Hippocampal formation (tissue), 2 donors: ENCODE results near the gene HNRNPF.
A peak's percentile ranks its signal among the peaks of the same experiment; 100 is the strongest.
"Not testable (repeated sequence)": the region's sequence is repeated elsewhere in the genome, so short reads cannot be mapped to it uniquely, and the experiment has no call there.

Experiments
- DNase-seq, 2 donors: peaks; one replicate each; lab custom pipeline; 2025; lab: John Stamatoyannopoulos, UW

Gene HNRNPF, protein sequence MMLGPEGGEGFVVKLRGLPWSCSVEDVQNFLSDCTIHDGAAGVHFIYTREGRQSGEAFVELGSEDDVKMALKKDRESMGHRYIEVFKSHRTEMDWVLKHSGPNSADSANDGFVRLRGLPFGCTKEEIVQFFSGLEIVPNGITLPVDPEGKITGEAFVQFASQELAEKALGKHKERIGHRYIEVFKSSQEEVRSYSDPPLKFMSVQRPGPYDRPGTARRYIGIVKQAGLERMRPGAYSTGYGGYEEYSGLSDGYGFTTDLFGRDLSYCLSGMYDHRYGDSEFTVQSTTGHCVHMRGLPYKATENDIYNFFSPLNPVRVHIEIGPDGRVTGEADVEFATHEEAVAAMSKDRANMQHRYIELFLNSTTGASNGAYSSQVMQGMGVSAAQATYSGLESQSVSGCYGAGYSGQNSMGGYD

GRCh38 chr10:43408710-43409384, at the start of gene HNRNPF:
Gene HNRNPF (minus strand): TSS chr10:43409186. CDS start chr10:43387884, 21,302 bp downstream.
- DNase-seq: peak; percentile 93 to 94

- no peak for DNase-seq
Observed at GRCh38 chr10:43458227-43458626, 49.2 kb upstream of the HNRNPF start.

GRCh38 chr10:43456561-43456960, 47.6 kb upstream of the HNRNPF start:
- DNase-seq: not testable (repeated sequence)

- not testable (repeated sequence) for DNase-seq
Observed at GRCh38 chr10:43454025-43454424, 45.0 kb upstream of the HNRNPF start.

GRCh38 chr10:43453266-43453831, 44.4 kb upstream of the HNRNPF start:
- no peak for DNase-seq

DNA sequence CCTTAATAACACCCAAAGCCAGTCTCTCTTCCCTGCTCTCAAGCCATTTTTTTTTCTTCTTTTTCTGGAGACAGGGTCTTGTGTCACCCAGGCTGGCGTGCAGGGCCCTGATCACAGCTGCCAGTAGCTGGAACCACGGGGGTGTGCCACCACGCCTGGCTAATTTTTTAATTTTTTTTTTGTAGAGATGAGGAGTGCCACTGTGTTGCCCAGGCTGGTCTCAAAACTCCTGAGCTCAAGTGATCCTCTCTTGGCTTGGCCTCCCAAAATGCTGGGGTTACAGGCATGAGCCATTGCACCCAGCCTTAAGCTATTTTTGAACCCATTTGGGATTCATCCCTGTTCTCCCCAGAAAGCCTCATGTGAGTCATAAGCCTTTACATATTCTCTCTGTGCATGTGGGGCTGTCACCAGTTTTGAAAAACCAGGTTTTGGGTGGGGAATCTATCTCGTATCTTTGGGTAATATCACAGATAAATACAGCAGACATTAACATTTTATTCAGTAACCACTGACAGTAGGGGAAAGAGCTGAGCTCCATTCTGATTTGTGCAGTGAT, 43.4 kb upstream of the HNRNPF start:
- no peak for DNase-seq

- DNase-seq: no peak
Observed at GRCh38 chr10:43448742-43449141, 39.8 kb upstream of the HNRNPF start.

DNA sequence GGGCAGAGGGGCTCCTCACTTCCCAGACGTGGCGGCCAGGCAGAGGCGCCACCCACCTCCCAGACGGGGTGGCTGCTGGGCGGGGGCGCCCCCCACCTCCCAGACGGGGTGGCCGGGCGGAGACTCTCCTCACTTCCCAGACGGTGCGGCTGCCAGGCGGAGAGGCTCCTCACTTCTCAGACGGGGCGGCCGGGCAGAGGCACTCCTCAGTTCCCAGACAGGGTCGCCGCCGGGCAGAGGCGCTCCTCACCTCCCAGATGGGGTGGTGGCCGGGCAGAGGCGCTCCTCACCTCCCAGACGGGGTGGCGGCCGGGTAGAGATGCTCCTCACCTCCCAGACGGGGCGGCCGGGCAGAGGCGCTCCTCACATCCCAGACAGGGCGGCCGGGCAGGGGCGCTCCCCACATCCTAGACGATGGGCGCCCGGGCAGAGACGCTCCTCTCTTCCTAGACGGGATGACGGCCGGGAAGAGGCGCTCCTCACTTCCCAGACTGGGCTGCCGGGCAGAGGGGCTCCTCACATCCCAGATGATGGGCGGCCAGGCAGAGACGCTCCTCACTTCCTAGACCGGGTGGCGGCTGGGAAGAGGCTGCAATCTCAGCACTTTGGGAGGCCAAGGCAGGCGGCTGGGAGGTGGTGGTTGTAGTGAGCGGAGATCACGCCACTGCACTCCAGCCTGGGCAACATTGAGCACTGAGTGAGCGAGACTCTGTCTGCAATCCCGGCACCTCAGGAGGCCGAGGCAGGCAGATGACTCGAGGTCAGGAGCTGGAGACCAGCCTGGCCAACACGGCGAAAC, 37.4 kb upstream of the HNRNPF start:
- DNase-seq: not testable (repeated sequence)

DNA sequence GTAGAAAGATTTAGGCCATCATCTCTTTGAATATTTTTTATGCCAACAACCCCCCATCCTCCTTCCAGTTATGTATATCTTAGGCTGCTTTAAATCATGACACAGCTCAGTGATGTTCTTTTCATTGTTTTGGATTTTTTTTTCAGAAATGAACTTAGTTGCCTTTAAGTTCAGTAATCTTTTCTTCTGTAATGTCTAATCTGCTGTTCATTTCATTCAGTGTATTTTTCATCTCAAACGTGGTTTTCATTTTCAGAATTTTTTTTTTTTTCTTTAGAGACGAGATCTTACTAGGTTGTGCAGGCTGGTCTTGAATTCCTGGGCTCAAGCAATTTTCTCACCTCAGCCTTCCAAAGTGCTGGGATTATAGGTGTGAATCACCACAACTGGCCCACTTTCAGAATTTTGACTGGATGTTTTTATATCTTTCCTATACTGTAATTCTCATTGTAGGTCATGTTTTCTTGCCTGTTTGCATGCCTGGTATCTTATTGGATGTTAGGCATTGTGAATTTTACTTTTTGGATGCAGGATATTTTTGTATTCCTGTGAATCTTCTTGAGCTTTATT, 36.0 kb upstream of the HNRNPF start:
- no peak for DNase-seq

GRCh38 chr10:43444323-43444722, 35.3 kb upstream of the HNRNPF start:
- DNase-seq: no peak

DNA sequence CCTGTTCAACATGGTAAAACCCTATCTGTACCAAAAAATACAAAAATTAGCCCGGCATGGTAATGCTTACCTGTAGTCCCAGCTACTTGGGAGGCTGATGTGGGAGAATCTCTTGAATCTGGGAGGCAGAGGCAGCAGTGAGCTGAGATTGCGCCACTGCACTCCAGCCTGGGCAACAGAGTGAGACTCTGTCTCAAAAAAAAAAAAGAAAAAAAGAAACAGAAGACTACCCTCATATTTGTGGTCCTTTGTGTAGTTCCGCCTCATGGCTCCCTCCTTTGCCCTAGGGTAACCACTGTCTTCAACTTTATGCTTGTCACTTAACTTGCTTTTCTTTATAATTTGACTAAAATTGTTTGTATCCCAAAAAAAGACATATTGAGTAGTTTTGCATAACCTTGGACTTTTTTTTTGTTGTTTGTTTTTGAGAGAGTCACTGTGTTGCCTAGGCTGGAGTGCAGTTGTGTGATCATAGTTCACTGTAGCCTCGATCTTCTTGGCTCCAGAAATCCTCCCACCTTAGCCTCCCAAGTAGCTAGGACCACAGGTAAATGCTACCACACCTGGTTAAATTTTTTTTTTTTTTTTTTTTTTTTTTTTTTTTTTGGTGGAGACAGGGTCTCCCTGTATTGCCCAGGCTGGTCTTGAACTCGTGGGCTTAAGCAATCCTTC, 31.6 kb upstream of the HNRNPF start:
- no peak for DNase-seq

DNA sequence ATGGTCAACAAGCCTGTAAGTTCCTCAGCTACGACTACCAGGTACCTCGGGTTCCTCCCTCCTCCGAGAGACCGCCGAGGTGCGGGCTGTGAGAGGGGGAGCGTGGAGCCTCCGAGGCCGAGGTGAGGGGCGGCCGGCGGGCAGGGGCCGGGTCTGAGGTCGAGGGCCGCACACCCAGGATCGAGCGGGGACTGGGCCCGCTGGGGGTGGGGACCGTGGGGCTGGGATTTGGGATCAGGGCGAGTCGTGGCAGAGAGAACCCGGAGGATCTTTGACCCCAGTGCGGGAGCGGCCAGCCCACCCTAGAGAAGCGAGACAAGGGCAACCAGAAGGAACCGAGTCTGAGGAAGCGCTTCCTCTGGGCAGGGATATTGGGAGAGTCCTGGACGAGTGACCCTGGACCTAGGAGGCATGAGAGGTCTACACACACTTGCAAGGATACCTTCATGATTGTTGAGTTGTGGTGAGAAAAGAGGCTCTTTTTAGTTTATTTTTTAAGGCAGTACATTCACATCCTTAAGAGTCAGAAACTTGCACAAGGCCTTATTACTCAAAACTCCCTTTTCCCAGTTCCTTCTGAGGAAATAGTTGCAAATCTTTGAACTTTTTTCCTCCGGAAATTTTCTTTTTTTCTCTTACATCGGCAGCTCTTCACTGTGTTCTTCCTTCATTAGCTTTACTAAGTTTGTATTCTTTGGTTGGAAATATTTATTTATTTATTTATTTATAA, 28.3 kb upstream of the HNRNPF start:
- DNase-seq: no peak

DNA sequence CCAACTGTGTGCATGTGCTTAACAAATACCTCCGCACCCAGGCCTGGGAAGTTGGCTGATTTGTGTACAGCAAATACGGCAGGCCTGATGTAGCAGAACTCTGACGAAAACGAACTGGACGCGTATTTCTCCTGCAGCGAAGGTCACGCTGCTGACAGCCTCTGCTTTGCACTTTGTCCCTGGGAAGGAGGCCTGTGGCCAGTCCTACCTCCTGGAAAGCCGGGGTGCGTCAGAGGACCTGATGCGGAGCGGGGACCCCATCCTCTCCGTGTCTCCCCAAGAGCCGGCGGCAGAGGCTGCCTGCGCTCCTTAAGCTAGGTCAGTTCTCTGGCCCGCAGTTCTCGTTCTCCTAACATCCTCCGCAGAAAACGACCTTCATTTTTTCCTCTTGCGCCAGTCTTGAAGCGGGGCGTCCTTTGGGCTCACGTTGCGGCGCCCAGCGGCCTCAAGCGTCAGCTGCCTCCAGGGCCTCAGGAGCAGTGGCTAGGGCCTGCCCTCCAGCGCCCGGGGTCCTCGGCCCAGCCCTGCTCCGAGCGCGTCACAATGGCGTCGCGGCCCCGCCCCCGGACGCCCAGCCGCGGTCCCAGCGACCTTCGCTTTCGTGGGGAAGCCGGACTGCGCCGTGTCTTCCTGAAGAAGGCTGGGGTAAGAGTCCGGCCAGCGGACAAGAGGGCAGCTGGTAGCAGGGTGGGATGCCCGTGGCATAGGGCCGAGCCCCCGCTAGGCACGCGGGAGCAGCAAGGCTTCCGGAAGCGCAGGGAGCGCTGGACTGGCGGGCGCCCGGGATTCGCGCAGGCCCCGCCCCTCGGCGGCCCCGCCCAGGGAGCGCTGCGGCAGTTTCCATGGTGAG, 27.5 kb upstream of the HNRNPF start, which contains the start of gene ZNF487:
Gene ZNF487, plus strand, starts transcription at position 821 of the 850 bp plus-strand sequence. CDS start 38,703 bp downstream, outside the sequence.
- peak; percentile 86 to 96 for DNase-seq

DNA sequence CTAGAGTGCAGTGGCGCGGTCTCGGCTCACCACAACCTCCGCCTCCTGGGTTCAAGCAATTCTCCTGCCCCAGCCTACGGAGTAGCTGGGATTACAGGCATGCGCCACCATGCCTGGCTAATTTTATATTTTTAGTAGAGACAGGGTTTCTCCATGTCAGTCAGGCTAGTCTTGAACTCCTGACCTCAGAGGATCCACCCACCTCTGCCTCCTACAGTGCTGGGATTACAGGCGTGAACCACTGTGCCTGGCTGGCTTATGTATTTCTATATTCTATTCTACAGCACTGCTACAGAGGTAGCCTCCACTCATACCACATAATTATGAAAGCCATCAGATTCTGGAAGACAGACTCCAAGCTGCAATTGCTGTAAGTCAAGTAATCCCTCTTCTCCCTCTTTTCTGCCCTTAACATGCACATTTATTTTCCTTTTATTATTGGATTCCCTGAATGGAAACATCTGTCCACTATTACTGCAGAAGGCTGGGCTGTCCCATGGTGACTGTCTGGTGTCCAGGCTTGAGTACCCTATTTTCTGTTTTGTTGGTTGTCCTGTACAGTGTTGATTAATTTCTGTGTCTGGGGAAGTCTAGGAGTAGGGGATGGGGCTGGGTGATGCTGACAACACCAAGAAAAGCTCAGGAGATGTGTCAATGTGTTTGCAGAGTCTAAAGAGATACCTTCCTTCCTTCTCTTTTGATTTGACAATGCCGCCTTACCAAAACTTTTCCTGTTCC, 22.1 kb upstream of the HNRNPF start:
- no peak for DNase-seq

- DNase-seq: no peak
Observed at GRCh38 chr10:43427166-43427825, 18.3 kb upstream of the HNRNPF start.

DNA sequence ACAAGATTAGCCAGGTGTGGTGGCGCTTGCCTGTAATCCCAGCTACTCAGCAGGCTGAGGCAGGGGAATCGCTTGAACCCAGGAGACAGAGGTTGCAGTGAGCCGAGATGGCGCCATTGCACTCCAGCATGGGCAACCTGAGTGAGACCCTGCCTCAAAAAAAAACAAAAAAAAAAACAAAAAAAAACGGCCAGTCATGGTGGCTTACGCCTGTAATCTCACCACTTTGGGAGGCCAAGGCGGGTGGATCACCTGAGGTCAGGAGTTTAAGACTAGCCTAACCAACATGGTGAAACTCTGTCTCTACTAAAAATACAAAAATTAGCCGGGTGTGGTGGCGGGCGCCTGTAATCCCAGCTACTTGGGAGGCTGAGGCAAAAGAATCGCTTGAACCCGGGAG, 17.5 kb upstream of the HNRNPF start:
- DNase-seq: not testable (repeated sequence)

GRCh38 chr10:43424416-43424815, 15.4 kb upstream of the HNRNPF start:
- DNase-seq: no peak

- not testable (repeated sequence) for DNase-seq
Observed at GRCh38 chr10:43421944-43422343, 13.0 kb upstream of the HNRNPF start.
